GM19395 (cell line): Measurements from ENCODE around the gene SETD3.

ENCODE experiments used
- ATAC-seq: cut with Tn5 transposase; IDR thresholded peaks from one replicate; pipeline ENCODE4 v1.9.1; 2021; ENCODE audit warnings: mild to moderate bottlenecking, moderate library complexity; ENCODE audit not compliant: unreplicated experiment

Gene SETD3

GRCh38 chr14:99426265-99426664 lies 54.4 kb downstream of the SETD3 start:
- no peak for ATAC-seq

- ATAC-seq, result no peak
Observed at GRCh38 chr14:99425272-99425681, 55.4 kb downstream of the SETD3 start.

- ATAC-seq, result no peak
Observed at GRCh38 chr14:99424306-99424877, 56.3 kb downstream of the SETD3 start.

- ATAC-seq, result no peak
Observed at GRCh38 chr14:99423434-99423833, 57.2 kb downstream of the SETD3 start.

- ATAC-seq, result no peak
Observed at GRCh38 chr14:99422228-99423010, 58.2 kb downstream of the SETD3 start.

- no peak for ATAC-seq
Observed at GRCh38 chr14:99420711-99421110, 59.9 kb downstream of the SETD3 start.

GRCh38 chr14:99419905-99420304 lies 60.8 kb downstream of the SETD3 start:
- ATAC-seq, result no peak

GRCh38 chr14:99418242-99418641 lies 62.4 kb downstream of the SETD3 start:
- ATAC-seq, result no peak

GRCh38 chr14:99416909-99417308 lies 63.8 kb downstream of the SETD3 start:
- ATAC-seq, result no peak

- peak; percentile 88 for ATAC-seq
Observed at GRCh38 chr14:99415496-99416281, 65.0 kb downstream of the SETD3 start.

GRCh38 chr14:99413911-99414310 lies 66.7 kb downstream of the SETD3 start:
- ATAC-seq, result no peak

GRCh38 chr14:99413172-99413571 lies 67.5 kb downstream of the SETD3 start:
- no peak for ATAC-seq

GRCh38 chr14:99412117-99413061 lies 68.3 kb downstream of the SETD3 start:
- ATAC-seq, result no peak

- ATAC-seq, result no peak
Observed at GRCh38 chr14:99410019-99410418, 70.6 kb downstream of the SETD3 start.

GRCh38 chr14:99408971-99409289 lies 71.7 kb downstream of the SETD3 start:
- ATAC-seq, result no peak

GRCh38 chr14:99408286-99408970 lies 72.2 kb downstream of the SETD3 start:
- no peak for ATAC-seq

GRCh38 chr14:99407416-99407815 lies 73.2 kb downstream of the SETD3 start:
- ATAC-seq, result no peak

GRCh38 chr14:99402950-99403349 lies 77.7 kb downstream of the SETD3 start:
- ATAC-seq, result no peak

- no peak for ATAC-seq
Observed at GRCh38 chr14:99402285-99402648, 78.4 kb downstream of the SETD3 start.

- peak; percentile 60 for ATAC-seq
Observed at GRCh38 chr14:99401621-99402284, 78.9 kb downstream of the SETD3 start.
